Activated CD4-positive, alpha-beta T cell treated with anti-CD3 and anti-CD28 coated beads, Interleukin-2, Interleukin-4, amounts not matched to agents 100 ng/mL and 50 ng/mL, durations not matched to agents 16 hours and 8 hours (primary cell): ENCODE results near the gene FAN1.

Source experiments
- DNase-seq: peaks from one replicate; pipeline ENCODE4 v3.0.0-alpha.2; 2020; ENCODE audit warnings: low spot score

Gene FAN1

DNA sequence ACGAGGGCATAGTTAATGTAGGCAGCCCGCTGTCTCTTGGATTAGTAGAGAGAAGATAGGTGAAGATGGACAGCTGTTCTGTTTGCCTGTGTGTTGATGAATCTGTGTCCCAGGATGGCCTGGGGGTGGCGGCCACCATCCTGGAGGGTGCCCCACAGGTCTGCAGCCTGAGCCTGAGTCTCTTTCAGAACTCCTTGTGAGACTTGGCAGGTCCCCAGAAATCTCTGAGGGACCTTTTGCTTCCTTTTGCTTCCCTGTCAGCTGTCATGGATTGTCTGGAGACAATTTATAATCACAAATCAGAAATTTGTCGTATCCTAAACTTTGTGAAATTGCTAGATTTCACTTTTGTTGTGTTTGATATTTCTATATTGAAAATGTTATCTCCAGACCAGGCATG is 17.4 kb downstream of the FAN1 start:
- no peak for DNase-seq

DNA sequence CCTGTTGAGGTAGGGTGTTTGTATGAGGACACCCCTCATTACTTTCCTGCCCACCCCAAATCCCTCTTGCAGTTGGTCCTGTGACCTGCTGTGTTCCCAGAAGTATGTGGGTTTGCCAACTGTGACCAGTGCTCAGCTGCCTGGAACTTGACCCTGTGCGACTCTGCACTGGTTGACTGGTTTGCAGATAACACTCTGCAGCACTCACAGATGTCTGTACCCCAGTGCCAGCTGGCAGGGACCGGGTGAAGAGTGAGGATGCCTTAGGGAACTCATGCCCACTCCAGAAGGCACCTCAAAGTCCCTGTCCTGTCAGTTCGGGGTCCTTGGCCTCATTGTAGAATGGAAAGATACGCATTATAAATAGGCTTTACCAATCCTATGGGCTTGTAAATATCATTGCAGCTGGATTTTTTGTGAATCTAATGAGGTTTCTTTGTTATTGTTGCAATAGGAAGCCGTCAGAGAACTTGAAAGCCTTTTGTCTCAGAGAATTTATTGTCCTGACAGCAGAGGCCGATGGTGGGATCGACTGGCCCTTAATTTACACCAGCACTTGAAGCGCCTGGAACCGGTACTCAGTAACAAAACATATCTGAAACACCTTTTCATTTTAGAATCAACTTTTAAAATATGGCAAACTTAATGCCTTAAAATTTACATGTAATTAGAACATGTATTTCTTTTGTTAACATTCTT is 18.2 kb downstream of the FAN1 start:
- no peak for DNase-seq

DNA sequence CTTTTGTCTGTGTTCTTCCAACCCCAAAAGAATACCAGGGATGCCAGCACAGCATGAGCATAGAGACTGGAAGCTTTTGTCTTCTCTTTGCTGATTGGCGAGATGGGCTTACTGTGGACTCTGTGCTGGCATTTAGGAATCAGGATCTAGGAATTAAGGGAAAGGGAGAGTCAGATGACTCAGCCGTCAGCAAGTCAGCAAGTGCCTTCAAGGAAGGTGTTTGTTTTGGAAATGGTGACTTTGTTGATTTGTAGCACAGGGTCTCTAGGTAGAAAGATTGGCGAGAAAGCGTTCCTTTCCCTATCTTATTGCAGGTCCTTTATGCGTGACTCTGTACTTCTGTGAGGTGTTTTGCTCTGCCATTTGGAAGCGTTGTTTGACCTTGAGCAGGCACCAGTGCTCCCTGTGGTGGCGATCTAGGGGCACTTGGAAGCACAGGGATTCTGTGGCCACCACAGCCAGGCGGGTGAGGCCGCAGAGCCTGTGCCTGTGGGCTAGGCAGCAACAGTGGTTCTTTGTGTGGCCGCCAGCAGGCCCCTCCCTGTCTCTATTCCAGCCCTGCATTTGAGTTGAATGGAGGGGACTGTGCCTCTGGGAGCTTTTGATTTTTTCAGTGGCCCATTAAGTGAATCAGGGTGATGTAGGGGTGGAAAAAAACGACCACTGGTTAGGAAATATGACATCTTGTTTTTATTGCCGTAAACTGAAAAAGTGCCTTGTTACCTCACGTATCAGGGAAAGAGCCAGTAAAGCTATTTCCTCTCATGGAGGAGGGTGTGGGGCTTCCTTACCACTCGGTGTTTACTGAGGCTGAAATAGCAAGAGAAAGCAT is 19.0 kb downstream of the FAN1 start:
- DNase-seq = no peak

DNA sequence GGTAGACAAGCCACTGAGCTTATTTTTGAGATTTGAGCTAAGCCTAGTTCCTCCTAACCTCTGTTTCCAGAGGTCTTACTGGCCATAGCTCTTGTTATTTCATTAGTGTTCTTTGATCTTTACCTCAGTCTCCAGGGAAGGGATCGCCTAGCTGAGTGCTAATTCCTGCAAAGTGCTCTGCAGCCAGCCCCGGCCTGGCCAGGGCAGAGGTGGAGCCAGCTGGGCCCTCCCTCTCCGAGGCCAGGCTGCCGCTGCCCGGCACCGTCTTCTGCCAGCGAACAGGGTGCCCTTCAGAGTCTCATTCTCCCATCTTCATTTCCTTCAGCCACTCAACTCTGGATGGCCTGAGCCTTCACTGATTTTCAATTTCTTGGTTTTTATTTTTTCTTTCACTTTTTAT is 19.7 kb downstream of the FAN1 start:
- DNase-seq = no peak

DNA sequence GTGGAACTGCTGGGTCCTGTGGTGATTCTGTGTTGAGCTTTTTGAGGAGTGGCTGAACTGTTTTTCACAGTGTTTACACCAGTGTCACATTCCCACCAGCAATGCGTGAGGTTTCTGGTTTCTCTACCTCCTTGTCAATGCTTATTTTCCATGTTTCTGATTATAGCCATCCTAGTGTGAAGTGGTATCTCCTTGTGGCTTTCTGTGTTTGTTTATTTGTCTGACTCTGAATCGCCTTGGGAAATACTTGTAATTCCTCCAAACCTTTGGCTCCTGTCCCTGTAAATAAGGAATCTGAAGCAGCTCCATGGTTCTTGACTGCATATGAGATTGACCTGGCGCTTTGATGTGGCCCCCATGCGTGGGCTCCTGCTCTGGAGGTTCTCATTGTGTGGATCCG is 20.6 kb downstream of the FAN1 start:
- DNase-seq = no peak

DNA sequence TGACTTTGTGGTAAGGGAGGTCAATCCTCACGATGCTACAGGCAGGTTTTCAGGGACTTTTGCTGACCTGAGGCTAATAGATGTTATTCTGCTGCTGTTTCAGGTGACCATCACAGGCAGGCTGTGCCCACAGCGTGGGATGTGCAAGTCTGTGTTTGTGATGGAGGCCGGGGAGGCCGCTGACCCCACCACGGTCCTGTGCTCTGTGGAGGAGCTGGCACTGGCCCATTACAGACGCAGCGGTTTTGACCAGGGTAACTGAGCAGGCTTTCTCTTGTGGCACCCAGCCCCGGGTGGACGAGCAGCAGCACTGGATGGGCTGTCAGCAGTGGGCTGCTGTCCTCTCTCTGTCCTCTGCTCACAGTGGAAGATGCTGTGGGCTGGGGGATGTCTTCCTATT is 22.0 kb downstream of the FAN1 start:
- no peak for DNase-seq

DNA sequence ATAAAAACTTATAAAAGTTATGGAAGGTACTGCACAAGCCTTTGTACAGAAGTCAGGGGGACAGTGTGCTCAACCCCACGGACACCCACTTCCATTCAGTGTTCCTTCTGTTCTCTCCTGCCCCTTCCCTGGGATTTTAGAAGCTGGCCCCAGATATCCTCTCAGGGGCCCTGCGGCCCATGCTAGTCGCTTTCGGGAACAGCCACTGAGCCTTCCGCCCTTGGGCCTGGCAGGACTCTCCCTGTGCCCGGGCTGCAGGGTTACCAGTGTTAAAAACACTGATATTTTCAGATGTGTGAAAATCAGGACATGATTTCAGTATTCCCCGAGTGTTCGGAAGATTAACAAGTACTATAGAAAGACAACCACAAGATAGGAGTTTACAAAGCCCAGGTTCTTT is 22.4 kb downstream of the FAN1 start:
- no peak for DNase-seq

DNA sequence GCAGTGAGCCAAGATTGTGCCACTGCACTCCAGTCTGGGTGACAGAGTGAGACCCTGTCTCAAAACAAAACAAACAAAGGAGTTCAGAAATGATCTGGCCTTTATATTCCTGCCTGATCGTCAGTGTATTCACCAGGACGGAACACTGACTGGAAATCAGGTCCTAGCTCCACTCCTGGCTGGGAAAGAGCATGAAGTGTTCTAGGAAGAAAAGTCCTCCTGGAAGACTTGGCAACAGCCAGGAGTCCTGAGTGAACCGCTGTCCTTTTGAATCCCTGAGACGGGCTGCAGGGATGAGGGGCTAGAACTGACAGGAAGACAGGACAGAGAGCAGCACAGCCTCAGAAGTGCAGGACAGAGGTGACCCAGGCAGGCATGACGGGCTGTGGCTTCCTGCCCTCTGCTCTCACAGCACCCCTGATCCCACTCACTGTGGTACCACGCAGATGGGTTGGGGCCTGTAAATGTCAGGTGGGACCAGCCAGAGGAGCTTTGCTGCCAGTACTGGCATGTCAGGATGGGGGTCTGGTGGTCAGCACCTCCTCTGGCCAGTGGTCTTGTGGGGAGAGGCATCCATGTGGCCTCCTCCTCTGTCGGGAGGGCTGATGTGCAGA is 23.5 kb downstream of the FAN1 start:
- no peak for DNase-seq

DNA sequence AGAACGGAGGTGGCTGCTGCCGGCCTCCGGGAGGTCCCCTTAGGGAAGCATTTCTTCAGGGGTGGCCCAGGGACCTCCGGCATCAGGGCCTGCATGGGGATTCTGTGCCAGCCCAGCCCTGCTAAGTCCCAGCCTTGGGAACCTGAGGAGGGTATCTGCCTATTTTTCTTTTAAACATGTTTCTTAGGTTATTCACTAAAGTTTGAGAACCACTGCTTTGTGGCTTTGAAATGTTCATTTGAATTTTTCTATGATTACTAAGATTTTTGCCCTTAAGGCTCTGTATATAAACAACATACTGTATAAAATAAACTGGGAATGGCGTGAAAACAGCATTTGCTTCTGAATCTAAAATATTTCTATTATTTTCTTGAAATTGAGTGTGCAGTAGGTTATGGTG is 24.4 kb downstream of the FAN1 start:
- no peak for DNase-seq

DNA sequence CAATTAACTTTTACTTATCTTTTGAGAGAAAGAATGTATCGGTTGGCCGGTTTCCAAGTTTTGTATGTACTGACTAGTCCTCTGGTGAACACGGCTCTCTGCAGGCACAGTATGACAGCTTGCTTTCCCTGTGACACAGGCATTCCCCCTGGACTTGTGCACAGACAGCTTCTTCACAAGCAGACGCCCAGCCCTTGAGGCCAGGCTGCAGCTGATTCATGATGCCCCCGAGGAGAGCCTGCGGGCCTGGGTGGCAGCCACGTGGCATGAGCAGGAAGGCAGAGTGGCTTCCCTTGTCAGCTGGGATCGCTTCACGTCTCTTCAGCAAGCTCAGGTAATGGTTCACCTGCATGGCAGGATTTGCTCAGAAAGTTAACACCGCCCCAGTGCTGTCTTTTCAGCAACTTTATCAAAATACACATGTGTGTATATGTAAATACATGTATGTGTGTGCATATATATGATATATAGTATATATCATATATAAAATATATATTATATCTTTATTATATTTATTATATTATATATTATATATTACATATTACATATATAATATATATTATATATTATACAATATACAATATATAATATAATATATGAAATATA is 25.5 kb downstream of the FAN1 start:
- no peak for DNase-seq

DNA sequence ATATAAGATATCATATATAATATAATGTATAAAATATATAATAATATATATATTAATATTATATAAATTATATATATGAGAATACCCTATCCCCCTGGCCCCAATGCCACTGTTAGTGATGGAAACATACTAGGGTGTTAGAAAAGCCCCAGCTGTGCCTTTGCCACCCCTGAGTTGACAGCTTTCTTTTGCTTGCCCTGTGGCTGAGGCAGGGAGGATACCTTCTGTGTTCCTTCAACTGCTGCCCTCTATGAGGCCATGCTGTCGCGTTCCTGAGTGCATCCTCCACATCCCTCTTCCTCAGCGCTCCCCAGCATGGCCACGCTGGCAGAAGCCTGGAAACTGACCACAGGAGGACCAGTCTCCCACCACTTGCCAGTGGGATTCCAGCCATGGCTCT is 26.3 kb downstream of the FAN1 start:
- DNase-seq = no peak

DNA sequence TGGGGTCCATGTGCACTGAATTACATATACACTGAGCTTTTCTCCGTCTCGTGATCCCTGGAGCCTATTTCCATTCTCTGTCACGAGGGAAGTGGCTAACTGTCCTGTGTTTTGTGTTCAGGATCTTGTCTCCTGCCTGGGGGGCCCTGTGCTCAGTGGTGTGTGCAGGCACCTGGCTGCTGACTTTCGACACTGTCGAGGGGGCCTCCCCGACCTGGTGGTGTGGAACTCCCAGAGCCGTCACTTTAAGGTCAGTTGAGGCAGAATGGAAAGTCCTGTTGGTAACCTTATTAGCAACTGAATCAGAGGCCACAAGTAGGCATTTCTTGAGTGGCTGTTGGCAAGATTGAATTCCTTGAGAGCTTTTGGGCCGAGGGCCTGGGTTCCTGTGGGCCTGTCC is 26.7 kb downstream of the FAN1 start:
- DNase-seq = no peak

DNA sequence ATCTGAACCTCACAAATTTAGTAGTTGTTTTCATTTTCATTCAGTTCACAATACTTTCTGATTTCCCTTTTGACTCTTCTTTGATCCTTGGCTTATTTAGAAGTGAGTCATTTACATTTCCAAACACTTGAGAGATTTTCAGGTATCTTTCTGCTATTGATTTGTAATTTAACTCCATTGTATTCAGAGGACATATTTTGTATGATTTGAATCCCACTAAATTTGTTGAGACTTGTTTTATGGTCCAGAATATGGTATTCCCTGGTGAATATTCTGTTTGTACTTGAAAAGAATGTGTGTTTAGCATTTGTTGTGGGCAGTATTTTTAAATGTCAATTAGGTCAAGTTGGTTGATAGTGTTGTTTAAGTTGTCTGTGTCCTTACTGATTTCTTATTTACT is 29.6 kb downstream of the FAN1 start:
- DNase-seq = no peak

DNA sequence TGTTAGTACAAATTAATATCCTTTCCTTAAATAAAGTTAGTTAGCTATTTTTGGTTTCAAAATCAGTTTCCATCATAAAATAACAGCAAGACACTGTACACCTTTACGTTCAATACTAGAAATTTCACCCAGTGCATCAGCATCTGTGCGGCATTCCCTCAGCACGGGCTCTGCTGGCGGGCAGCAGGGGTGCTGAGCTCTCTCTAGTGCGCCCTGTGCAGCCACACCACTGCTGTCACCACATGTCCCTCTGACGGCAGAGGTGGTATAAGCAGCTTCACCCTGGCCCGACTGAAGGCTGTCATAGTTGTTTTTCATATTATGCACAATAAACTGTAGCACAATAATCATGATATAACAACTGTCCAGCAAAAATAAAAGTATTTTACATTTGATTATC is 35.4 kb downstream of the FAN1 start:
- no peak for DNase-seq

DNA sequence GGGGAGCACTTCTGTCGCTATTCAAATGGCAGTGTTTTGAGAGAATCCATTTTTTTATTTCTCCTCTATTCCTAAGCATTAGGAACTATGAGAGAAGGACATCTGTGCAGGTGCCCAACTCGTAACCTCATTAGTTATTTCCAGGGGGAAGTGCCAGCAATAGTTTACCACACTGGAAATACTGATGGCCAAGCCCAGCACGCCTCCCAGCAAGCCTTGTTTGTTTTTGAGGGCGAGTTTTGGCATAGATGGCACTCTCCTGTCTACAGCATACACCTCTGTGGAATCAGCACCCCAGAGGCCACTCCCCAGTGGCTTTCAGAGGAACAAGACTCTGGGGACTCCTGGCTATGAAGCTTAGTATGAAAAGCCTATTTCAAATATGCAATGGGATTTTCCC is 36.6 kb downstream of the FAN1 start:
- no peak for DNase-seq

DNA sequence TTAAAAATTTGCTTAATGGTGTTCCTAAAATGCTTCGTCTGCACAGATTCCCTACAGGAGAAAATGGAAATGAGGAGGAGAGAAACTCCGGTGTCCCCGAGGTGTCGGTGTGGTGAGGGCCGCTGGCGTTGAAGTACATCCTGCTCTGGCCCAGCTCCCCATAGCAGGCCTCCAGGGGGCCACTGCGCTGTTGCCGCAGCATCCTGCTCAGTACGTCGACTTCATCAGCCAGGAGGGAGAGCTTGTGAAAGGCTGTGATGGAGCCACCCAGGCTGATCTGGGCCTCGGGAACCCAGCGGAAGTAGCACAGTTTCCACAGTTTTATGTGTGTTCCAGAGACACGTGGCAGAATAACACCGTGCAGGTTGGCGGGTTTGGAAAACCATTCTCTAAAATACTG is 37.8 kb downstream of the FAN1 start:
- no peak for DNase-seq

DNA sequence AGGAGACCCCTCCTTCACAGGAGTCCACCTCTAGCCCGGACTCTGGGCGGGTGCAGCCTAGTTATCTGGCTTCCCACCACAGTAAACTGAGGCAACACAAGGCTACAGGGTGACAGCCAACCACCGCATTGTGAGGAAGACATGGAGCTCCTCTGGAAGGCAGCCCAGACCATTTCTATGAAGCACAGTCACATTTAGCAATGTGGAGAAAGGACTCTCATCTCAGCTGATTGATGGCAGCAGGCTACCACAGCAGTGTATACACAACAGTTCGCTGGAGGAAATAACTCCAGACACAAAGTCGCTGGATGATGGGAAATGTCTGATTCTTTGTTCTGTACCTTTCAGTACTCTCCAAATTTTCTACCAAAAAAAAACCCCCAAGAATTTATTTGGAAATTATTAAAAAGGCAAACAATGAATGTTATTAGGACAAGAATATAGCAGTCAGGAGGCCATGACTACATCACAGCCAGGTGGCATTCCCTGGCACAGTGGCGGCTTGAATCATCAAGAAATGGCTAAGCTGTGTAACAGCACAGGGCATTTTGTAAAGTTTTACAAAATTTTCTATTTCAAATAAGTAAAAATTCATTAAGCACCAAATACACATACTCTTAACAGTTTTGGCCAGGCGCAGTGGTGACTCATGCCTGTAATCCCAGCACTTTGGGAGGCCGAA is 40.1 kb downstream of the FAN1 start:
- DNase-seq = no peak

DNA sequence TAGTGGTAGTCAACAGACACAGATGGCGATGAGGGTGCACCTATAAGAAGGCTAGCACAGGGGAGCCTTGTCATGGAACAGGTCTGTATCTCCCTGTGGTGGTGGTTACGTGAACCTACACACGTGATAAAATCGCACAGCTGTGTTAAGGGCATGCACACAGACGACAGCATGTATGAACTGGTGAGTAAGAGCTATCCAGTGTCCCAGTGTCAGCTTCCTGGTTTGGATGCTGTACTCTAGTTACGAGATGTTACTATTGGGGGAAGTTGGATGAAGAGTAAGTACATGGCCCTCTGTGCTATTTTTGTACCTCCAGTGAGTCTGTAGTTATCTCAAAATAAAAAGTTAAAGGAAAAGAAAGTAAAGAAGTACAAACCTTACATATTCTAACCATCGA is 49.5 kb downstream of the FAN1 start:
- DNase-seq = no peak

DNA sequence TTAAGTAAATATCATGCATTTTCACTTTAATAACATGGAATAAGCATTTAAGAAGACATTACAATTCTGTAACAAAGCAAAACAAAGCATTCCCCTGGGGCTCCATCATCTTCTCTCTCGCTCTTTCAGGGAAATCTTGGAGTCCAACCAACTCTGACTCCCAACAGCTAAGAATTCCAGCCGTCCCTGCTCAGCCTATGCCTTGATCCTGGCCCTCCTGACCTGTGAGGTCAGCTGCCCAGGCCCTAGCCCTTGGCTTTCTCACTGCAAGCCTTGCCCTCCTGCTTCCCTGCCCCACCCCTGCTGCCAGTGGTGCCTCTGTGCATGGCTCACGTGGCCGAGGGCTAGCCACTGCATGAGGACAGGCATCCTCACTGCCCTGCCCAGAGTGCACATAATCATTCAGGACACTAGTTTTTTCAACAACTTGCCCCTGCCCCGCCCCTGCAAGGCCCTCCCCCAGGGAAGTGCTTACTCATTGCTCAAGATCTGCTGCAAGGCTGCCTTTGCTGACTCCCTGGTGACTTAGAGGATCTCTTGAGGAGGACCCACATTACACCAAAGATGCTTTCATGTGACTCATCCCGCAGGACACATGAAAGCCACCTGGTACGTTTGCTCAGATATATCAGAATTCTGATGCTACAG is 50.1 kb downstream of the FAN1 start:
- DNase-seq = peak; percentile 49

DNA sequence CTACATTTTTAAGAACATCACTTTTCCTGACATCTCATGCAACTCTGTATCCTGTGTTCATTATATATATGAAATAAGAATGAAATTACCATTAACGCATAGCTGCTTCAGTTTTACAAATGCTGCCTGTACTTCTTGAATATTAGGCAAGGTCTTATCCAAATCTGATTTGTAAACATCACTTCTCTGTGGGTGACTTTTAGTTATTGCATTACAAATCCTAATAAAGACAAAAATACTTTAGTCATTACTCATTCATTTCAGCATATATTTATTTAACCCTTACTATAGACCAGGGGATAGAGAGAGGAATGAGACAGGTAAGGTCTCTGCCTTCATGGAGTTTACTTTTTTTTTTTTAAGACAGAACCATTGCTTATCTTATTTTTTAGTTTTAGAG is 51.0 kb downstream of the FAN1 start:
- no peak for DNase-seq

DNA sequence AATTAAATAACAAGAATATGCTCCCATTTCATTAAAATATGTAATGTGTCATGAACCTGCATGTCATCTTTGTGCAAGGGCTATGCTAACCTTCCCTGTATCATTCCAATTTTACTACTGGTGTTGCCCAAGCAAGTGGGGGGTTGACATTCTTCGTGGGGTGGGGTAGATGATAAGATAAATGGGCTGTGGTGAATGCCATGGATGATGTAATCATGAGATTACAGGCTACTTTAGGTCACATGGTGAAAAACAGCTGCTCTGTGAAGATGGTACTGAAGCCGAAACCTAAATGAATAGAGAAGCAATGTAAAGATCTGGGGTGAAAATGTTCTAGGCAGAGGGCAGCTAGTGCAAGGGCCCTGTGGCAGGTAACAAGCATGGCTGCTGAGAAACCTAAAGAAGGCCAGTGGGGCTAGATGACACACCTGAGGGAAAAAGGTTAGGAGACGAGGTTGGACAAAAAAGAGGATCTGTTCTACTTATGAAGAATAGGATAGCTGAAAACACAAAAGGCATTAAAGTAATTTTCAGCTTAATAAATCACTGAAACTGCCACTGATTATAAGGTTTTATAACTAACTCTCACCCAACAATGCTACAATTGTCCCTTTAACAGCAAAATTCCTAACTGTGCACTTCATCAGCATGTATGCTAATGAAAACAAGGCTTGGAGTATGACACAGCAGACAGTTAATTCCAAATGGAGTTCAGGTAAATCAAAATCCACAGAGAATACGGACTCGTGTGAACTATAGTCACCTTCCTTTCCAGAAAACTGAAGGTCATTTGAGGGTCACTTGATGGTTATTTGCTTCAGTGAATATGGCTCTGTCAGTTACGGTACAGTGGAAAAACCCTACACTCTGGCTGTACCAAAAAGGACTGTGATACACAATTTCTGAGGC is 52.8 kb downstream of the FAN1 start:
- no peak for DNase-seq
